WTC11 (cell line): ENCODE measurements around the gene TH. TPM values are rescaled to one million over a fixed set of nuclear protein-coding genes. Genes with fewer than 3 reads are reported as not detected.

Experiments used
- ATAC-seq: fragments of 200-7000 bp; cut with Tn5 transposase; 2 replicates; pipeline ENCODE4 v1.10.0; 2021; ENCODE audit warnings: mild to moderate bottlenecking, moderate library complexity
- CTCF ChIA-PET: fragments of 300-600 bp; sonication (Branson Sonifier 250); formaldehyde crosslinking; loops from one replicate; lab custom pipeline; 2021; ENCODE audit warnings: antibody characterized with exemption; lab: Charles Lee
- POLR2A ChIA-PET: fragments of 350-600 bp; sonication (Branson Sonifier 250); formaldehyde crosslinking; loops from one replicate; lab custom pipeline; 2021; ENCODE audit warnings: antibody characterized with exemption; lab: Charles Lee
- DNase-seq: peaks from one replicate; pipeline ENCODE4 v3.0.0; 2021; ENCODE audit warnings: low spot score
- H3K27ac Mint-ChIP-seq: 2 replicates; pipeline ENCODE4 v1.8.0; 2021; ENCODE audit warnings: mixed read lengths
- H3K27me3 Mint-ChIP-seq: 2 replicates; pipeline ENCODE4 v1.8.0; 2021; ENCODE audit warnings: low read depth, mild to moderate bottlenecking, moderate library complexity, mixed read lengths
- H3K36me3 Mint-ChIP-seq: 2 replicates; pipeline ENCODE4 v1.8.0; 2021; ENCODE audit warnings: mixed read lengths
- H3K4me1 Mint-ChIP-seq: 2 replicates; pipeline ENCODE4 v1.8.0; 2022; ENCODE audit warnings: mixed read lengths
- H3K4me3 Mint-ChIP-seq: 2 replicates; pipeline ENCODE4 v1.8.0; 2021; ENCODE audit warnings: mild to moderate bottlenecking, moderate library complexity, mixed read lengths
- H3K9me3 Mint-ChIP-seq: 2 replicates; pipeline ENCODE4 v1.8.0; 2021; ENCODE audit warnings: mixed read lengths
- ATF1 ChIP-seq: sonication (generic); formaldehyde crosslinking; IDR thresholded peaks from 2 replicates; pipeline ENCODE4 v1.8.1; 2023; ENCODE audit warnings: mild to moderate bottlenecking, moderate library complexity, missing genetic modification reagents
- CREB1 ChIP-seq: sonication (generic); formaldehyde crosslinking; IDR thresholded peaks from 2 replicates; pipeline ENCODE4 v1.8.0; 2023; ENCODE audit warnings: mild to moderate bottlenecking, missing genetic modification reagents
- FOXP1 ChIP-seq: sonication (generic); formaldehyde crosslinking; IDR thresholded peaks from 2 replicates; pipeline ENCODE4 v1.8.0; 2022; ENCODE audit warnings: missing genetic modification reagents, mild to moderate bottlenecking, moderate library complexity, borderline replicate concordance
- GTF2I ChIP-seq: fragments of 250-450 bp; sonication (Bioruptor Pico); conservative IDR thresholded peaks from 2 replicates; pipeline ENCODE4 v1.4.0; 2021; ENCODE audit warnings: mild to moderate bottlenecking
- KAT7 ChIP-seq: sonication (generic); formaldehyde crosslinking; IDR thresholded peaks from 2 replicates; pipeline ENCODE4 v1.8.1; 2023; ENCODE audit warnings: missing genetic modification reagents, mild to moderate bottlenecking, borderline replicate concordance
- NFE2L1 ChIP-seq: sonication (generic); formaldehyde crosslinking; IDR thresholded peaks from 2 replicates; pipeline ENCODE4 v1.8.1; 2023; ENCODE audit warnings: missing genetic modification reagents
- NR1H2 ChIP-seq: sonication (generic); formaldehyde crosslinking; IDR thresholded peaks from 2 replicates; pipeline ENCODE4 v1.9.0; 2021; ENCODE audit warnings: mild to moderate bottlenecking, moderate library complexity, missing genetic modification reagents
- NR2C2 ChIP-seq: sonication (generic); formaldehyde crosslinking; IDR thresholded peaks from 2 replicates; pipeline ENCODE4 v1.8.0; 2022; ENCODE audit warnings: mild to moderate bottlenecking, missing genetic modification reagents
- SP1 ChIP-seq: sonication (generic); formaldehyde crosslinking; conservative IDR thresholded peaks from 2 replicates; pipeline ENCODE4 v1.8.1; 2022; ENCODE audit warnings: missing genetic modification reagents
- TEAD4 ChIP-seq: sonication (generic); formaldehyde crosslinking; IDR thresholded peaks from 2 replicates; pipeline ENCODE4 v1.8.0; 2022; ENCODE audit warnings: mild to moderate bottlenecking, missing genetic modification reagents
- ZNF121 ChIP-seq: sonication (generic); formaldehyde crosslinking; IDR thresholded peaks from 2 replicates; pipeline ENCODE4 v1.8.0; 2023; ENCODE audit warnings: missing genetic modification reagents
- ZNF219 ChIP-seq: sonication (generic); formaldehyde crosslinking; IDR thresholded peaks from 2 replicates; pipeline ENCODE4 v1.8.0; 2023; ENCODE audit warnings: missing genetic modification reagents, mild to moderate bottlenecking, borderline replicate concordance
- total RNA-seq: library from RNA; stranded (reverse); gene quantifications from 3 replicates; pipeline ENCODE4 v1.2.3, GENCODE V29; 2021
- TF ChIP-seq, protein P1 (sequence below): fragments of 250-450 bp; sonication (Bioruptor Pico); IDR thresholded peaks from 2 replicates; pipeline ENCODE4 v1.9.0; 2021; ENCODE audit warnings: mild to moderate bottlenecking
- TF ChIP-seq, protein P2 (sequence below): sonication (generic); formaldehyde crosslinking; IDR thresholded peaks from 2 replicates; pipeline ENCODE4 v1.8.1; 2022; ENCODE audit warnings: mild to moderate bottlenecking, moderate library complexity, missing genetic modification reagents
- TF ChIP-seq, protein P3 (sequence below): sonication (generic); formaldehyde crosslinking; IDR thresholded peaks from 2 replicates; pipeline ENCODE4 v1.8.0; 2022; ENCODE audit warnings: mild to moderate bottlenecking, missing genetic modification reagents
- TF ChIP-seq, protein P4 (sequence below): sonication (generic); formaldehyde crosslinking; IDR thresholded peaks from 2 replicates; pipeline ENCODE4 v1.8.0; 2022; ENCODE audit warnings: mild to moderate bottlenecking, missing genetic modification reagents

The TH gene
- total RNA-seq, 1 experiment from 2014 or later: not detected

DNA sequence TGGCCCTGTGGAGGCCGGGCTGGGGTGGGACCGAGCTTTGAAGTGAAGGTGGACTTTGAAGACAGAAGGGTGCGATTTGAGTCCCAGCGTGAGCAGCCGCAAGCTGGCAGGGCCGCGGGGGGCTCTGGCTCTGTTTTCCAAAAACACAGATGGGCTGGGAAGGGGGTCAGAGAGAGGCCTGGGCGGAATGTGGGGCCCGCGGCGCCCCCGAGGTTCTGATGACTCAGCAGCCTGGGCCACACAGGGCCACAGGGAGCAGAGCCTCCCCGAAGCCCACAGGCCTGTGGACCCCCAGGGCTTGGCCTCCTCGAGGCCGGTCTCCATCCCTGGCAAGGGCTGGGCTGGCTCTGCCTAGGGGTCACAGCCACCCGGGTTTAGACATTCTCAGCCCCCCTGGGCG lies 16.7 kb downstream of the TH start:
- peaks cover 13% of the 10 kb centered on the region for H3K4me1 Mint-ChIP-seq

DNA sequence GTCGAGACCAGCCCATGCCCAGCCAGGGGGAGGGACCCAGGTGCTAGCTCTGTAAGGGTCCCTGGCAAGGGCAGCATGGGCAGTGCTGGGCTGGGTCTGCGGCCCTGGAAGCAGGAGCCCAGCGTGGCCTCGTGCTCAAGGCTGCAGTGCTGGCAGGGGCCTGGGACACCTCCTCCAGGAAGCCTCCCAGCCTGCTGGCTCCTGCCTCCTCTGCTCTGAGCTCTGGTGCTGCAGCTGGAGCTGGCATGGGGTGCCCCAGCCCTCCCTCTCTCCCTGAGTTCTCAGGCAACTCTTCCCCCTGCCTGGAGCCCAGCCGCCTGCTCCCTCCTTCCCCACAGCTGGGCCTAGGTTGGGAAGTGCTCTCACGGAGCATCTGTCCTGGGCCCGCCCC lies 17.4 kb downstream of the TH start:
- DNase-seq (no peak), ATAC-seq (no peak)
- H3K4me3 Mint-ChIP-seq: no peak overlapping the region
- H3K27ac Mint-ChIP-seq: no peak overlapping the region
- TF ChIP-seq NR2C2: no peak
- TF ChIP-seq, protein P1, sequence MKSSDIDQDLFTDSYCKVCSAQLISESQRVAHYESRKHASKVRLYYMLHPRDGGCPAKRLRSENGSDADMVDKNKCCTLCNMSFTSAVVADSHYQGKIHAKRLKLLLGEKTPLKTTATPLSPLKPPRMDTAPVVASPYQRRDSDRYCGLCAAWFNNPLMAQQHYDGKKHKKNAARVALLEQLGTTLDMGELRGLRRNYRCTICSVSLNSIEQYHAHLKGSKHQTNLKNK (CRISPR knock-in tag): no peak
- no peak for TF ChIP-seq SP1 (CRISPR knock-in tag)
- no peak for TF ChIP-seq ATF1
- no peak for TF ChIP-seq CREB1 (CRISPR knock-in tag)
- TF ChIP-seq GTF2I (CRISPR knock-in tag): no peak
- H3K36me3 Mint-ChIP-seq: no peaks in the 10 kb centered on the region
- H3K27me3 Mint-ChIP-seq: peaks cover 20% of the 10 kb centered on the region
- ChIA-PET CTCF (interaction anchor here (0.7 to 18.6 kb wide), 14 partner anchors 9 to 501 kb away, joined by 3 to 761 read pairs (median 22); partner anchors contain the start of genes IGF2 and SYT8), POLR2A (interaction anchor here (0.7 kb wide), 1 partner anchor 14 kb away, joined by 3 read pairs; no protein-coding TSS in a partner anchor)
- no peaks in the 10 kb centered on the region for H3K9me3 Mint-ChIP-seq
- H3K4me1 Mint-ChIP-seq: peaks cover 13% of the 10 kb centered on the region

More for the DNA sequence above, 16.7 kb downstream of the TH start:
- Mint-ChIP-seq H3K9me3 (no peaks in the 10 kb centered on the region), H3K36me3 (no peaks in the 10 kb centered on the region), H3K27me3 (peaks cover 14% of the 10 kb centered on the region), H3K4me3 (no peak overlapping the region), H3K27ac (no peak overlapping the region)
- ATAC-seq: no peak
- CTCF ChIA-PET: interaction anchor here (0.7 to 18.6 kb wide), 16 partner anchors 8 to 502 kb away, joined by 3 to 761 read pairs (median 25); partner anchors contain the start of genes IGF2 and SYT8
- no peak for TF ChIP-seq FOXP1 (CRISPR knock-in tag)
- no peak for TF ChIP-seq SP1 (CRISPR knock-in tag)
- no peak for TF ChIP-seq TEAD4 (CRISPR knock-in tag)
- TF ChIP-seq, protein P2, sequence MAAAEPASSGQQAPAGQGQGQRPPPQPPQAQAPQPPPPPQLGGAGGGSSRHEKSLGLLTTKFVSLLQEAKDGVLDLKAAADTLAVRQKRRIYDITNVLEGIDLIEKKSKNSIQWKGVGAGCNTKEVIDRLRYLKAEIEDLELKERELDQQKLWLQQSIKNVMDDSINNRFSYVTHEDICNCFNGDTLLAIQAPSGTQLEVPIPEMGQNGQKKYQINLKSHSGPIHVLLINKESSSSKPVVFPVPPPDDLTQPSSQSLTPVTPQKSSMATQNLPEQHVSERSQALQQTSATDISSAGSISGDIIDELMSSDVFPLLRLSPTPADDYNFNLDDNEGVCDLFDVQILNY (CRISPR knock-in tag): no peak
- TF ChIP-seq NR1H2: no peak
- no peak for DNase-seq
- POLR2A ChIA-PET: no interaction called here

DNA sequence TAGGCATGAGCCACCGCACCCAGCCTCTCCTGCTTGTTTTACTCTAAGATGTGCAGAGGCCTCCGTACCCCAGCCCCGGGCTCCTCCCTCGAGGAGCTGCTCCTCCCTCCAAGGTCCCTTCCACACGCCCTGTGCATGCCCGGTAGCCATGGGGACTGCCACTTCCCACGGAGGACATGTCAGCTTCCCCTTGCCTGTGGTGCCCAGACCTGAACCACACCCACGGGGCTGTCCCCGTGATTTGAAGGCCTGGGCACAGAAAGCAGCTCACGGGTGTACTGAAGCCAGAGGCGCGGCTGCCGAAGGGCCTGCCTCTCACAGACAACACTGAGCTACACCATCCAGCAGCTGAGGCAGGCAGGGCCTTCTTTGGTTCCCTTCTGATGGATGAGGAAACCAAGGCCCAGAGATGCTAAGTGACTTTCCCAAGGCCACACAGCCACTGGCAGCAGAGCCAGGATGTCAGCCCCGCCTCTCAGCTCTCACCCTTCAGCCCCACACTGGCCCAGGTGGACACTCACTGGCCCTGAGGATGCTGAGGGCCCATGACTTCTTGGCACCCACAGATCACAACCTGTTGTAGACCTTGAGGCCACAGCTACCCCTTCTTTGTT lies 17.9 kb downstream of the TH start:
- TF ChIP-seq KAT7 (CRISPR knock-in tag) (no peak), SP1 (CRISPR knock-in tag) (no peak), ZNF121 (CRISPR knock-in tag) (no peak), ZNF219 (CRISPR knock-in tag) (no peak), NFE2L1 (CRISPR knock-in tag) (no peak)
- TF ChIP-seq, protein P3, sequence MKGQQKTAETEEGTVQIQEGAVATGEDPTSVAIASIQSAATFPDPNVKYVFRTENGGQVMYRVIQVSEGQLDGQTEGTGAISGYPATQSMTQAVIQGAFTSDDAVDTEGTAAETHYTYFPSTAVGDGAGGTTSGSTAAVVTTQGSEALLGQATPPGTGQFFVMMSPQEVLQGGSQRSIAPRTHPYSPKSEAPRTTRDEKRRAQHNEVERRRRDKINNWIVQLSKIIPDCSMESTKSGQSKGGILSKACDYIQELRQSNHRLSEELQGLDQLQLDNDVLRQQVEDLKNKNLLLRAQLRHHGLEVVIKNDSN (CRISPR knock-in tag): no peak
- TF ChIP-seq, protein P4, sequence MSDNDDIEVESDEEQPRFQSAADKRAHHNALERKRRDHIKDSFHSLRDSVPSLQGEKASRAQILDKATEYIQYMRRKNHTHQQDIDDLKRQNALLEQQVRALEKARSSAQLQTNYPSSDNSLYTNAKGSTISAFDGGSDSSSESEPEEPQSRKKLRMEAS (CRISPR knock-in tag): no peak
- POLR2A ChIA-PET: interaction anchor here (0.7 kb wide), 1 partner anchor 14 kb away, joined by 3 read pairs; no protein-coding TSS in a partner anchor
- H3K27ac Mint-ChIP-seq: no peak overlapping the region

More for the DNA sequence above, 17.9 kb downstream of the TH start:
- Mint-ChIP-seq H3K4me1 (peaks cover 13% of the 10 kb centered on the region), H3K36me3 (no peaks in the 10 kb centered on the region), H3K27me3 (peaks cover 25% of the 10 kb centered on the region), H3K9me3 (no peaks in the 10 kb centered on the region), H3K4me3 (no peak overlapping the region)
- CTCF ChIA-PET: interaction anchor here (0.7 to 18.6 kb wide), 17 partner anchors 9 to 501 kb away, joined by 3 to 761 read pairs (median 23); partner anchors contain the start of genes H19, IGF2 and SYT8
- DNase-seq: no peak
- no peak for ATAC-seq
